ENCODE measurements around the gene OTOF. TPM values are rescaled to one million over a fixed set of nuclear protein-coding genes. Genes with fewer than 3 reads are reported as not detected.
A peak's percentile ranks its signal among the peaks of the same experiment; 100 is the strongest.

Gene OTOF
- total RNA-seq, 1 donor from 2014 or later, result not detected

- no peak for ATAC-seq (ENCODE audit: low read depth)
- Mint-ChIP-seq H3K27ac (no peak overlapping the region), H3K4me1 (peaks cover 8% of the 10 kb centered on the region), H3K27me3 (peaks cover 14% of the 10 kb centered on the region), H3K9me3 (no peaks in the 10 kb centered on the region), H3K36me3 (ENCODE audit: low read depth) (no peaks in the 10 kb centered on the region), H3K4me3 (no peak overlapping the region)
- ChIA-PET POLR2A (no interaction called here), CTCF (no interaction called here)
- no peak for DNase-seq
- intact Hi-C loops (cut with micrococcal nuclease), result no loop called here
- TF ChIP-seq CTCF (IDR thresholded peaks at IDR 0.05), result no peak
These were observed 28.4 kb upstream of the OTOF start for GRCh38 chr2:26506279-26506678.

- ChIA-PET POLR2A (no interaction called here), CTCF (no interaction called here)
- DNase-seq (no peak), ATAC-seq (ENCODE audit: low read depth) (no peak)
- Mint-ChIP-seq H3K9me3 (no peaks in the 10 kb centered on the region), H3K4me3 (no peak overlapping the region), H3K36me3 (ENCODE audit: low read depth) (no peaks in the 10 kb centered on the region), H3K27ac (no peak overlapping the region), H3K4me1 (peaks cover 8% of the 10 kb centered on the region), H3K27me3 (peaks cover 14% of the 10 kb centered on the region)
- intact Hi-C loops (cut with micrococcal nuclease), result no loop called here
- TF ChIP-seq CTCF (IDR thresholded peaks at IDR 0.05), result no peak
These were observed 26.1 kb upstream of the OTOF start for GRCh38 chr2:26504002-26504401.

GRCh38 chr2:26503231-26503880 is 25.4 kb upstream of the OTOF start:
- Mint-ChIP-seq H3K4me3 (peak overlapping the region; percentile 64), H3K27ac (no peak overlapping the region), H3K4me1 (peaks cover 8% of the 10 kb centered on the region), H3K36me3 (ENCODE audit: low read depth) (no peaks in the 10 kb centered on the region), H3K27me3 (peaks cover 14% of the 10 kb centered on the region), H3K9me3 (no peaks in the 10 kb centered on the region)
- peak; percentile 30 for DNase-seq
- peak; percentile 71 for ATAC-seq (ENCODE audit: low read depth)
- ChIA-PET POLR2A (no interaction called here), CTCF (no interaction called here)
- TF ChIP-seq CTCF (IDR thresholded peaks at IDR 0.05), result no peak
- intact Hi-C loops (cut with micrococcal nuclease), result no loop called here

- no peaks in the 10 kb centered on the region for H3K9me3 Mint-ChIP-seq
- no peak for ATAC-seq (ENCODE audit: low read depth)
- POLR2A ChIA-PET, result no interaction called here
- H3K27me3 Mint-ChIP-seq, result peaks cover 19% of the 10 kb centered on the region
- intact Hi-C loops (cut with micrococcal nuclease), result no loop called here
- H3K4me1 Mint-ChIP-seq, result peaks cover 8% of the 10 kb centered on the region
- TF ChIP-seq CTCF (IDR thresholded peaks at IDR 0.05), result no peak
- H3K36me3 Mint-ChIP-seq (ENCODE audit: low read depth), result no peaks in the 10 kb centered on the region
- no peak overlapping the region for H3K27ac Mint-ChIP-seq
- H3K4me3 Mint-ChIP-seq, result no peak overlapping the region
- CTCF ChIA-PET, result no interaction called here
- DNase-seq, result no peak
These were observed 22.5 kb upstream of the OTOF start for GRCh38 chr2:26500406-26500805.

- no peaks in the 10 kb centered on the region for H3K36me3 Mint-ChIP-seq (ENCODE audit: low read depth)
- ATAC-seq (ENCODE audit: low read depth) (no peak), DNase-seq (no peak)
- no peak overlapping the region for H3K27ac Mint-ChIP-seq
- peaks cover 5% of the 10 kb centered on the region for H3K27me3 Mint-ChIP-seq
- no peak for TF ChIP-seq CTCF (IDR thresholded peaks at IDR 0.05)
- no peaks in the 10 kb centered on the region for H3K9me3 Mint-ChIP-seq
- H3K4me3 Mint-ChIP-seq, result no peak overlapping the region
- intact Hi-C loops (cut with micrococcal nuclease), result no loop called here
- POLR2A ChIA-PET, result interaction anchor here (0.7 kb wide), 1 partner anchor 1613 kb away, joined by 4 read pairs; no protein-coding TSS in a partner anchor
- no peaks in the 10 kb centered on the region for H3K4me1 Mint-ChIP-seq
- CTCF ChIA-PET, result no interaction called here
These were observed 17.9 kb upstream of the OTOF start for GRCh38 chr2:26495705-26496297.
